Mammary epithelial cell (primary cell): ENCODE data around the gene USP51.
"Not testable (repeated sequence)": the region's sequence is repeated elsewhere in the genome, so short reads cannot be mapped to it uniquely, and the experiment has no call there.

Experiments used
- CTCF ChIP-seq, 2 donors: IDR thresholded peaks in 1 of 2; conservative IDR thresholded peaks in 1 of 2; 2 replicates each; pipeline ENCODE4 v1.5.1; 2011 to 2012; ENCODE audit warnings: inconsistent platforms in 2 of 2, low read length in 2 of 2, mild to moderate bottlenecking in 2 of 2, control low read depth in 1 of 2, low read depth in 1 of 2; ENCODE audit not compliant: insufficient read depth in 1 of 2; ENCODE audit errors: extremely low read depth in 1 of 2
- EZH2 ChIP-seq: IDR thresholded peaks from 2 replicates; pipeline ENCODE4 v1.6.1; 2012; ENCODE audit warnings: low read length, inconsistent platforms, borderline replicate concordance

- not testable (repeated sequence) for TF ChIP-seq EZH2; CTCF (conservative IDR thresholded peaks at IDR 0.05 in 1 of 2, IDR thresholded peaks at IDR 0.05 in 1 of 2; ENCODE audit: extremely low read depth in 1 of 2, insufficient read depth in 1 of 2, low read depth in 1 of 2, low read length in 2 of 2)
Measured at GRCh38 chrX:55443468-55443867, 46.2 kb downstream of the USP51 start.
